Esophagus squamous epithelium (tissue), 5 donors: ENCODE data around the gene SPAG8. TPM values are rescaled to one million over a fixed set of nuclear protein-coding genes. Genes with fewer than 3 reads are reported as not detected.

Source experiments
- DNase-seq: peaks from one replicate; lab custom pipeline; 2025; lab: John Stamatoyannopoulos, UW
- H3K27ac ChIP-seq, 4 donors: fragments of 200-600 bp; sonication (generic); one replicate each; pipeline ENCODE4 v1.5.1; 2016 to 2019; ENCODE audit warnings: mild to moderate bottlenecking in 1 of 4
- H3K27me3 ChIP-seq, 4 donors: fragments of 200-600 bp; sonication (generic); 1 replicate in 3 of 4; 2 replicates in 1 of 4; pipeline versions ENCODE4 v1.5.1 to v1.6.0; 2017 to 2021; ENCODE audit warnings: antibody characterized with exemption in 1 of 4
- H3K36me3 ChIP-seq, 3 donors: fragments of 200-600 bp; sonication (generic); one replicate each; pipeline ENCODE4 v1.5.1; 2016 to 2019
- H3K4me1 ChIP-seq, 3 donors: fragments of 200-600 bp; sonication (generic); one replicate each; pipeline ENCODE4 v1.5.1; 2017 to 2019
- H3K4me3 ChIP-seq, 4 donors: fragments of 200-600 bp; sonication (generic); 1 replicate in 3 of 4; 2 replicates in 1 of 4; pipeline ENCODE4 v1.5.1; 2016 to 2019; ENCODE audit warnings: mild to moderate bottlenecking in 2 of 4, moderate library complexity in 1 of 4
- H3K9me3 ChIP-seq, 3 donors: fragments of 200-600 bp; sonication (generic); one replicate each; pipeline ENCODE4 v1.5.1; 2016 to 2019
- POLR2A ChIP-seq, 4 donors: fragments of 450-650 bp; IDR thresholded peaks; one replicate each; pipeline ENCODE4 v1.6.1; 2017; ENCODE audit warnings: antibody characterized with exemption in 4 of 4, mild to moderate bottlenecking in 4 of 4, moderate library complexity in 3 of 4
- WGBS, 2 donors: methylation state at CpG; one replicate each; pipeline ENCODE4 v1.1.5; 2018; 5-methylcytosine and 5-hydroxymethylcytosine counted together
- intact Hi-C: fragments of 100-400 bp; cut with DNase I; formaldehyde crosslinking; loops from one replicate; pipeline ENCODE4 v1.15.0; 2022
- total RNA-seq, 4 donors: library from RNA; depleted of rRNA; stranded (reverse); fragments of >200 nt; gene quantifications; one replicate each; pipeline ENCODE4 v1.1.0, GENCODE V29; 2016
- TF ChIP-seq, protein P1 (sequence below), 6 experiments: fragments of 450-650 bp in 4 of 6; fragments of 200-600 bp in 2 of 6; sonication (generic) in 2 of 6; IDR thresholded peaks; one replicate each; pipeline ENCODE4 v1.5.1; 2016 to 2019; ENCODE audit warnings: antibody characterized with exemption in 6 of 6, mild to moderate bottlenecking in 4 of 6, moderate library complexity in 4 of 6
- donor health status: DM: yes; HTN: yes; CAD: no.

The SPAG8 gene
- total RNA-seq, 4 donors from 2014 or later: not detected

GRCh38 chr9:35829084-35829763, 17.2 kb upstream of the SPAG8 start, which contains the start of gene TMEM8B:
Gene TMEM8B, plus strand, starts transcription at chr9:35829228. Its CDS starts 220 bp downstream, at chr9:35829448.
- Histone ChIP-seq H3K27me3 (no peaks in the 10 kb centered on the region), H3K36me3 (no peaks in the 10 kb centered on the region), H3K9me3 (no peaks in the 10 kb centered on the region), H3K4me3 (peak within 1 kb of the TSS; percentile 55 to 94 (median 80)), H3K27ac (peak within 1 kb of the TSS; percentile 79 to 99 (median 90)), H3K4me1 (peaks cover 16 to 68% (median 18%) of the 10 kb centered on the region in 3 donors)
- peak in 2 of 4 donors; percentile 33 to 62 for TF ChIP-seq POLR2A (IDR thresholded peaks at IDR 0.05)
- TF ChIP-seq, protein P1, sequence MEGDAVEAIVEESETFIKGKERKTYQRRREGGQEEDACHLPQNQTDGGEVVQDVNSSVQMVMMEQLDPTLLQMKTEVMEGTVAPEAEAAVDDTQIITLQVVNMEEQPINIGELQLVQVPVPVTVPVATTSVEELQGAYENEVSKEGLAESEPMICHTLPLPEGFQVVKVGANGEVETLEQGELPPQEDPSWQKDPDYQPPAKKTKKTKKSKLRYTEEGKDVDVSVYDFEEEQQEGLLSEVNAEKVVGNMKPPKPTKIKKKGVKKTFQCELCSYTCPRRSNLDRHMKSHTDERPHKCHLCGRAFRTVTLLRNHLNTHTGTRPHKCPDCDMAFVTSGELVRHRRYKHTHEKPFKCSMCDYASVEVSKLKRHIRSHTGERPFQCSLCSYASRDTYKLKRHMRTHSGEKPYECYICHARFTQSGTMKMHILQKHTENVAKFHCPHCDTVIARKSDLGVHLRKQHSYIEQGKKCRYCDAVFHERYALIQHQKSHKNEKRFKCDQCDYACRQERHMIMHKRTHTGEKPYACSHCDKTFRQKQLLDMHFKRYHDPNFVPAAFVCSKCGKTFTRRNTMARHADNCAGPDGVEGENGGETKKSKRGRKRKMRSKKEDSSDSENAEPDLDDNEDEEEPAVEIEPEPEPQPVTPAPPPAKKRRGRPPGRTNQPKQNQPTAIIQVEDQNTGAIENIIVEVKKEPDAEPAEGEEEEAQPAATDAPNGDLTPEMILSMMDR (IDR thresholded peaks at IDR 0.05): no peak
- 1 to 3% methylated on average over 2 to 7 of the region's 53 CpGs for WGBS, 2 donors
- intact Hi-C loops: no loop called here
- DNase-seq: peak; percentile 89

GRCh38 chr9:35828716-35829083, 16.6 kb upstream of the SPAG8 start, which contains the start of gene FAM221B:
Gene FAM221B, minus strand, starts transcription at chr9:35828732. Its CDS starts 2,571 bp downstream, at chr9:35826161.
- H3K36me3 ChIP-seq: no peaks in the 10 kb centered on the region
- peaks cover 14 to 68% (median 18%) of the 10 kb centered on the region in 3 donors for H3K4me1 ChIP-seq
- no peaks in the 10 kb centered on the region for H3K9me3 ChIP-seq
- WGBS, 2 donors: 0 to 2% methylated on average over 8 to 15 of the region's 21 CpGs
- no peak for TF ChIP-seq POLR2A (IDR thresholded peaks at IDR 0.05)
- TF ChIP-seq, protein P1 (IDR thresholded peaks at IDR 0.05): no peak
- H3K27ac ChIP-seq: peak within 1 kb of the TSS; percentile 79 to 99 (median 90)
- H3K4me3 ChIP-seq: peak within 1 kb of the TSS; percentile 55 to 94 (median 80)
- intact Hi-C loops: no loop called here
- no peak for DNase-seq
- no peaks in the 10 kb centered on the region for H3K27me3 ChIP-seq

DNA sequence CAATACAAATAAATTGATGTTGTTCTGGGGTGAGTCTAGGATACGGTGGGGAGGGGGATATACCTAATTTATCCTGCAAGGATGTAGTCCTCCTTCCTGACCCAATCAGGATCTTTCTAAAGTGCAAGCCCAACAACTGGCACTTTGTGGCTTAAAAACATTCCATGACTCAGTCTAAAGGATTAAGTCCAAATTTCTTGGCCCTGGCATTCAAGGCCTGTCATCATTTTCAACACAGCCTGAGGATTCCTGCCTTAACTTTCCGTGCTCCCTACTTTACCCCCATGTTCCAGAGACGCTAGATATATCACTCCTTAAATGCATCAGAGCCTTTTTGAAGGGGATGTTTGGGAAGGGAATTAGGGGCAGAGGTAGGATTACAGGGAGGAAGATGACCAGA, 15.4 kb upstream of the SPAG8 start:
- H3K9me3 ChIP-seq: no peaks in the 10 kb centered on the region
- no peak for DNase-seq
- no peak overlapping the region for H3K4me3 ChIP-seq
- no peaks in the 10 kb centered on the region for H3K36me3 ChIP-seq
- no peaks in the 10 kb centered on the region for H3K27me3 ChIP-seq
- H3K27ac ChIP-seq: peak overlapping the region in 3 of 4 donors; percentile 7 to 99 (median 96)
- TF ChIP-seq, protein P1 (IDR thresholded peaks at IDR 0.05): no peak
- no peak for TF ChIP-seq POLR2A (IDR thresholded peaks at IDR 0.05)
- intact Hi-C loops: no loop called here
- H3K4me1 ChIP-seq: peaks cover 9 to 57% (median 12%) of the 10 kb centered on the region in 3 donors
- 37 to 60% methylated on average over 3 of the region's 3 CpGs for WGBS, 2 donors

GRCh38 chr9:35826071-35826701, 14.1 kb upstream of the SPAG8 start:
- TF ChIP-seq, protein P1 (IDR thresholded peaks at IDR 0.05): peak; percentile 71 to 86 (median 81)
- no peak for TF ChIP-seq POLR2A (IDR thresholded peaks at IDR 0.05)
- H3K9me3 ChIP-seq: no peaks in the 10 kb centered on the region
- H3K4me1 ChIP-seq: peaks cover 6 to 49% (median 12%) of the 10 kb centered on the region in 3 donors
- no peaks in the 10 kb centered on the region for H3K27me3 ChIP-seq
- no peak for DNase-seq
- WGBS, 2 donors: 17 to 19% methylated on average over 4 of the region's 4 CpGs
- no peak overlapping the region for H3K27ac ChIP-seq
- H3K36me3 ChIP-seq: no peaks in the 10 kb centered on the region
- no peak overlapping the region for H3K4me3 ChIP-seq
- intact Hi-C loops: no loop called here

DNA sequence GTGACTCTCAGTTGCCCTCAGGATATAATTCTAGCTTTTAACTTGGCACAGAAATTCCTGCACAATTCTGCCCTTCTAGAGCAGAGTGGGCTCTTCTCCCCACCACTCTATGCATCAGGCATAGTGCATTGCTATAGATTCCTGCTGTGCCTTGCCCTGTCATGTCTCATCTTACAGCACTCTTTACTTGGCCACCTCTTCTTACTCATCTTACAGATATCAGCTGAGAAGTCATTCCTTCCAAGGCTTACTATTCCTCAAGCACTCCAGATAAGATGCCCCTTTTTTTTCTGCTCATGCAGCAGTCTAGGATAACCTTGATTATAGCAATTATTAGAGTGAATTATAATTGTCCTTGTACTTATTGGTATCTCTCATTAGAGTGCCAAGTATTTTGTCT, 10.9 kb upstream of the SPAG8 start:
- H3K27ac ChIP-seq: no peak overlapping the region
- no peak overlapping the region for H3K4me3 ChIP-seq
- intact Hi-C loops: no loop called here
- no peaks in the 10 kb centered on the region for H3K9me3 ChIP-seq
- H3K27me3 ChIP-seq: no peaks in the 10 kb centered on the region
- no peak for TF ChIP-seq POLR2A (IDR thresholded peaks at IDR 0.05)
- TF ChIP-seq, protein P1 (IDR thresholded peaks at IDR 0.05): no peak
- peaks cover 0 to 22% (median 0%) of the 10 kb centered on the region in 3 donors for H3K4me1 ChIP-seq
- H3K36me3 ChIP-seq: no peaks in the 10 kb centered on the region
- DNase-seq: no peak
